Transverse colon (tissue), 4 donors: Measurements from ENCODE around the gene KLHDC10. TPM values are rescaled to one million over a fixed set of nuclear protein-coding genes. Genes with fewer than 3 reads are reported as not detected.

Source experiments
- DNase-seq: peaks from one replicate; pipeline ENCODE4 v3.0.0-alpha.2; 2019
- H3K27ac ChIP-seq, 4 donors: fragments of 200-600 bp; sonication (generic); 2 replicates each; pipeline ENCODE4 v1.5.1; 2016 to 2018; ENCODE audit warnings: inconsistent platforms in 4 of 4
- H3K27me3 ChIP-seq: fragments of 200-600 bp; sonication (generic); 2 replicates; pipeline ENCODE4 v1.5.1; 2017; ENCODE audit warnings: inconsistent platforms
- H3K36me3 ChIP-seq, 4 donors: fragments of 200-600 bp; sonication (generic); 2 replicates each; pipeline ENCODE4 v1.5.1; 2017 to 2019; ENCODE audit warnings: inconsistent platforms in 4 of 4
- H3K4me1 ChIP-seq, 4 donors: fragments of 200-600 bp; sonication (generic); 2 replicates each; pipeline ENCODE4 v1.5.1; 2017 to 2020; ENCODE audit warnings: inconsistent platforms in 4 of 4
- H3K4me3 ChIP-seq, 4 donors: fragments of 200-600 bp; sonication (generic); 1 replicate in 1 of 4; 2 replicates in 3 of 4; pipeline versions ENCODE4 v1.5.1 to v1.6.1; 2017 to 2019; ENCODE audit warnings: inconsistent platforms in 4 of 4
- H3K9me3 ChIP-seq, 2 donors: fragments of 200-600 bp; sonication (generic); 2 replicates each; pipeline ENCODE4 v1.5.1; 2017 to 2019; ENCODE audit warnings: inconsistent platforms in 2 of 2
- EP300 ChIP-seq: sonication (generic); formaldehyde crosslinking; IDR thresholded peaks from one replicate; pipeline ENCODE4 v1.6.1; 2017; ENCODE audit warnings: antibody characterized with exemption, low read depth
- POLR2A ChIP-seq: fragments of 450-650 bp; IDR thresholded peaks from one replicate; pipeline ENCODE4 v1.6.1; 2016; ENCODE audit warnings: antibody characterized with exemption, mild to moderate bottlenecking, moderate library complexity
- POLR2AphosphoS5 ChIP-seq, 3 donors: sonication (generic); formaldehyde crosslinking; IDR thresholded peaks; one replicate each; pipeline ENCODE4 v1.6.1; 2016; ENCODE audit warnings: antibody characterized with exemption in 3 of 3
- WGBS, 2 donors: methylation state at CpG; one replicate each; pipeline ENCODE4 v1.1.5; 2018; ENCODE audit warnings: low coverage in 1 of 2; 5-methylcytosine and 5-hydroxymethylcytosine counted together
- in situ Hi-C, 4 donors: fragments of 200-750 bp; cut with MboI; loops; one replicate each; pipeline versions ENCODE4 v1.15.0 to v1.15.1; 2017; ENCODE audit warnings: low sequenced_read_pairs in 3 of 4, low pct_ligation_motif_present in 1 of 4, low pct_unique_long_range_greater_than_20kb in 1 of 4
- intact Hi-C: fragments of 100-400 bp; cut with DNase I; formaldehyde crosslinking; loops from one replicate; pipeline ENCODE4 v1.15.1; 2023; ENCODE audit warnings: low total_unique reads
- total RNA-seq, 4 donors: library from RNA; depleted of rRNA; stranded (reverse); fragments of >200 nt; gene quantifications; one replicate each; pipeline ENCODE4 v1.1.0, GENCODE V29; 2016
- TF ChIP-seq, protein P1 (sequence below), 5 experiments: fragments of 200-600 bp in 3 of 5; fragments of 450-650 bp in 2 of 5; sonication (generic) in 3 of 5; IDR thresholded peaks; 1 replicate in 2 of 5; 2 replicates in 3 of 5; pipeline ENCODE4 v1.5.1; 2016 to 2017; ENCODE audit warnings: antibody characterized with exemption in 5 of 5, inconsistent platforms in 3 of 5, mild to moderate bottlenecking in 2 of 5, moderate library complexity in 1 of 5

Gene KLHDC10
- total RNA-seq, 4 donors from 2014 or later = 9.4 to 23.5 (median 15.6) TPM

DNA sequence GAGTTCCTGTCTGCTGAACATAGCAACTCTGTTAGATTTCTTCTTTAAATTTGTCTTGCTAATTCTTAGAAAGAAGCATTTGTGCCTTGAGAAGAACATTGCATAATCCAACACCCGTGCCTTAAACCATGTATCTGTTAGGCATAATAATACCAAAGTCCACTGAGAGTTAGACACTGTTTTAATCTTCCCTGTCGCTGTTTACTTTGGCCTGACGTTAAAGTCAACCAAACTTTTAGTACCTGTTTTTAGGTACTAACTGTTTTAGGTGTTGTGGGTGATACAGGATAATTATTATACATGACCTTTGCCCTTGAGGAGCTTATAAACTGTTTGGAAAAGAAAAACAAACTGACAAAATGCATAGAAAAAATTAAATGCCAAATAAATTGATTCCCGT, 43.6 kb downstream of the KLHDC10 start:
- peaks cover 0 to 4% (median 0%) of the 10 kb centered on the region in 4 donors for H3K36me3 ChIP-seq
- H3K27ac ChIP-seq = peak overlapping the region; percentile 48 to 67 (median 52)
- peaks cover 9 to 34% (median 15%) of the 10 kb centered on the region in 4 donors for H3K4me1 ChIP-seq
- no peak for DNase-seq
- in situ Hi-C loops (no loop called here), intact Hi-C loops (no loop called here)
- TF ChIP-seq EP300 = no peak
- no peak for TF ChIP-seq POLR2A
- TF ChIP-seq POLR2AphosphoS5 (IDR thresholded peaks at IDR 0.05) = no peak
- TF ChIP-seq, protein P1, sequence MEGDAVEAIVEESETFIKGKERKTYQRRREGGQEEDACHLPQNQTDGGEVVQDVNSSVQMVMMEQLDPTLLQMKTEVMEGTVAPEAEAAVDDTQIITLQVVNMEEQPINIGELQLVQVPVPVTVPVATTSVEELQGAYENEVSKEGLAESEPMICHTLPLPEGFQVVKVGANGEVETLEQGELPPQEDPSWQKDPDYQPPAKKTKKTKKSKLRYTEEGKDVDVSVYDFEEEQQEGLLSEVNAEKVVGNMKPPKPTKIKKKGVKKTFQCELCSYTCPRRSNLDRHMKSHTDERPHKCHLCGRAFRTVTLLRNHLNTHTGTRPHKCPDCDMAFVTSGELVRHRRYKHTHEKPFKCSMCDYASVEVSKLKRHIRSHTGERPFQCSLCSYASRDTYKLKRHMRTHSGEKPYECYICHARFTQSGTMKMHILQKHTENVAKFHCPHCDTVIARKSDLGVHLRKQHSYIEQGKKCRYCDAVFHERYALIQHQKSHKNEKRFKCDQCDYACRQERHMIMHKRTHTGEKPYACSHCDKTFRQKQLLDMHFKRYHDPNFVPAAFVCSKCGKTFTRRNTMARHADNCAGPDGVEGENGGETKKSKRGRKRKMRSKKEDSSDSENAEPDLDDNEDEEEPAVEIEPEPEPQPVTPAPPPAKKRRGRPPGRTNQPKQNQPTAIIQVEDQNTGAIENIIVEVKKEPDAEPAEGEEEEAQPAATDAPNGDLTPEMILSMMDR (IDR thresholded peaks at IDR 0.05) = no peak
- WGBS, 2 donors = 45 to 46% methylated on average over 4 of the region's 4 CpGs
- H3K4me3 ChIP-seq = no peak overlapping the region
- H3K9me3 ChIP-seq = no peaks in the 10 kb centered on the region
- no peaks in the 10 kb centered on the region for H3K27me3 ChIP-seq

DNA sequence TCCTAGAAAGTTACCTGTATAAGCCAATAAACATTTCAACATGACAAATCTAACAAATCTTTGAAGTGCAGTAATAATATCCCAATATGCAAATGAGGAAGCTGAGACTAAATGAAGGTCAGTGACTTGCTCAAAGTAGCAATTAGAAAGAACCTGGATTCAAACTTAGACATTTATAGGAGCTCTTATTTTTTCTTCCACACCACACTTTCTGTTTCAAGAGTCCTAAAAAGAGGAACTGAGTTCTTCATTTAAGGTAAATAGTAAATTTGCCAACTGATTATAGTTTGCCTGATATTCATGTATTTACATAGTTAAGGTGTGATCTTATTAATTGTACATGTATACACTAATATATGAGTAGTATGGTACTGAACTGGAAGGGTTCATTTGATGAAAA, 44.0 kb downstream of the KLHDC10 start:
- in situ Hi-C loops (no loop called here), intact Hi-C loops (no loop called here)
- TF ChIP-seq POLR2A (no peak), EP300 (no peak), POLR2AphosphoS5 (IDR thresholded peaks at IDR 0.05) (no peak)
- TF ChIP-seq, protein P1 (IDR thresholded peaks at IDR 0.05) = no peak
- no peak for DNase-seq
- Histone ChIP-seq H3K4me3 (no peak overlapping the region), H3K36me3 (peaks cover 0 to 4% (median 0%) of the 10 kb centered on the region in 4 donors), H3K27me3 (no peaks in the 10 kb centered on the region), H3K4me1 (peaks cover 9 to 34% (median 15%) of the 10 kb centered on the region in 4 donors), H3K9me3 (no peaks in the 10 kb centered on the region), H3K27ac (peak overlapping the region; percentile 48 to 67 (median 52))

DNA sequence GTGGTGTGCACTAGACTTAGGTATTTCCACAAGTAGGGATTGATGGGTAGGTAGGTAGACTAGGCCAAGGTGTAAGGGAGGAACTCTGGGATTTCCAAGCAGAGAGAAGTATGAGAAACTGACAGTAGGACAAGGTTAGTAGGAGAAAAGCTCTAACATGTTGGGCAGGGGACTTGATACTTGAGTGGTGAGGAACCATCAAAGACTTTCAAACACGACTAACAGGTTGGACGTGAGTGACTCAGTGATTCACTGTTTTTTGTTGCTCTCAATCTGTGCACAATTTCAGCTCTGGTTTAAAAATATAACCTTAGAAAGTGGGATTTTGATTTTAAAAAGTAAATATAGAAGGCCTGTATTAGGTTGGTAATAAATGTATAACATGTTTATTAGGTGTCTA, 44.4 kb downstream of the KLHDC10 start:
- in situ Hi-C loops (no loop called here), intact Hi-C loops (no loop called here)
- DNase-seq = no peak
- no peak overlapping the region for H3K4me3 ChIP-seq
- WGBS, 2 donors = 78 to 89% methylated on average over 2 of the region's 2 CpGs
- peaks cover 0 to 4% (median 0%) of the 10 kb centered on the region in 4 donors for H3K36me3 ChIP-seq
- peak overlapping the region in 3 of 4 donors; percentile 51 to 67 (median 54) for H3K27ac ChIP-seq
- peaks cover 9 to 34% (median 15%) of the 10 kb centered on the region in 4 donors for H3K4me1 ChIP-seq
- H3K27me3 ChIP-seq = no peaks in the 10 kb centered on the region
- TF ChIP-seq, protein P1 (IDR thresholded peaks at IDR 0.05) = no peak
- no peak for TF ChIP-seq POLR2AphosphoS5 (IDR thresholded peaks at IDR 0.05)
- no peaks in the 10 kb centered on the region for H3K9me3 ChIP-seq

DNA sequence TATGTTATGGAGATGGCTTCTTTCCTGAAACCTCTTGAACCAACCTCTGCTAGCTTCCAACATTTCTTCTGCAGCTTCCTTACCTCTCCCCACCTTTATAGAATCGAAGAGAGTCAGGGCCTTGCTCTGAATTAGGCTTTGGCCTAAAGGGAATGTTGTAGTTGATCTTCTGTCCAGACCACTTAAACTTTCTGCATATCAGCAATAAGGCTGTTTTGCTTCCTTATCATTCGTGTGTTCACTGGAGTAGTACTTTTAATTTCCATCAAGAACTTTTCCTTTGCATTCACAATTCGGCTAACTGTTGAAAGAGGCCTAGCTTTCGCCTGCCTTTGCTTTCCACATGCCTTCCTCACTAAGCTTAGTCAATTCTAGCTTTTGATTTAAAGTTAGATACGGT, 48.0 kb downstream of the KLHDC10 start:
- H3K36me3 ChIP-seq = peaks cover 0 to 26% (median 5%) of the 10 kb centered on the region in 4 donors
- no peak overlapping the region for H3K27ac ChIP-seq
- no peak for DNase-seq
- in situ Hi-C loops = no loop called here
- H3K9me3 ChIP-seq = no peaks in the 10 kb centered on the region
- H3K4me3 ChIP-seq = no peak overlapping the region
- no peaks in the 10 kb centered on the region for H3K27me3 ChIP-seq
- TF ChIP-seq, protein P1 (IDR thresholded peaks at IDR 0.05) = no peak
- TF ChIP-seq POLR2A (no peak), EP300 (no peak), POLR2AphosphoS5 (IDR thresholded peaks at IDR 0.05) (no peak)
- 75 to 79% methylated on average over 5 of the region's 5 CpGs for WGBS, 2 donors
- H3K4me1 ChIP-seq = peaks cover 4 to 17% (median 12%) of the 10 kb centered on the region in 4 donors
- intact Hi-C loops = no loop called here
